Stimulated activated CD4-positive, alpha-beta T cell treated with anti-CD3 and anti-CD28 coated beads, Interleukin-2, amount 100 ng/mL, for 4 hours (primary cell): ENCODE results near the gene TMSB10.
"Not testable (repeated sequence)": the region's sequence is repeated elsewhere in the genome, so short reads cannot be mapped to it uniquely, and the experiment has no call there.

ENCODE experiments used
- DNase-seq: peaks from one replicate; pipeline ENCODE4 v3.0.0-alpha.2; 2020; ENCODE audit warnings: low read depth

TMSB10 gene

DNA sequence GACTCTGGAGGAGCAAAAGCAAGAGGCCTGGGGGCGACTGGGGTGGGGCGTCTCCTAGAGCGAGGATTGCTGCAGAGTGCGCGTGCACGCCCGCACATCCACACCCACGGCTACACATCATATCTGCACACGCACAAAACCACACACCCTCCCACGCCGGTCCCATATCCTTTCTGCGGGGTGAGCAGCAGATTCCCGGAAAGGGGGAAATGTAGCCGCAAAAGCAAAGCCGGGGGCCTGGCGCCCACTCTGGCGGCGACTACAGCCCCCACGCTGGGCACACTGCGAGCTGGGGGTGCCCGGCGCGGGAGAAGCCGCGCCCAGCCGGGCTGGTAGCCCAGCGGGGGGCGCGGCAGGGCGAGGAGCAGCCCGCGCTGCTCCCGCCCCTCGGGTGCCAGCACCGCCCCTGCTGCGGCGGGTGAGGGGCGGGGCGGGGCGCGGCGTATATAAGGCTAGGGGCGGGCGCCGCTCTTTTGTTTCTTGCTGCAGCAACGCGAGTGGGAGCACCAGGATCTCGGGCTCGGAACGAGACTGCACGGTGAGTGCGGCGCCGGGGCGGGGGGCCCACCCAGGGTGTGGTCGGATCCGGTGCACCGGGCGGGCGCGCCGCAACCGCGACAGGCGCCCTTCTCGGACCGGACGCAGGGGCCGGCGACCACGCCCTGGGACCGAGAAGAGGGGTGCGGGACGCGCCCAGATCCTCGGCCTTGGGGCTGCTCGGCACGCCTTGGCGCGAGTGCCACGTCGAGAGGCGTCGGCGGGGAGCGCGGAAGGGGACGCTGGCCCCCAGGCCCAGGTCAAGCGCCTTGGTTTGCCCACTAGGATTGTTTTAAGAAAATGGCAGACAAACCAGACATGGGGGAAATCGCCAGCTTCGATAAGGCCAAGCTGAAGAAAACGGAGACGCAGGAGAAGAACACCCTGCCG is at the start of gene TMSB10:
Gene TMSB10 (plus strand): TSS at position 476 of the 927 bp plus-strand sequence.
- DNase-seq, result peak; percentile 79

DNA sequence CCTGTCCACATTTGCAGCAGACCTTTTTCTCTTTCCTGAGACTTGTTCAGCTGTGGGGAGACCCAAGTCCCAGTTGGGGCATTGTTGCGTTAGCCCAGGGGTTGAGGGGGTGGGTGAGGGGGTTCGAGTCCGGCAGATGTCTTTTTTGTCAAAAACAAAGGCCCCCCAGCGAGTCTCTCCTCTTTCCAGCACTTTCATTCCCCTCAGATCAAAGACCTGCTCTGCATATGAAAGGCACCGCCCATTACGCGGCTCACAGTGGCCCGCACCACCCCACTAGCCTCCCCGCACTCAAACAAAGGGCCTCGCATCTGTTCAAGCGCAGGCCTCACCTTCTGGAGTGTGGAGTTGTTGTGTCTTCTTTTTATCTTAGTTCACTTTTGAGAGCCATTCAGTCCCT is 49.7 kb upstream of the TMSB10 start:
- no peak for DNase-seq

- no peak for DNase-seq
These were observed 48.7 kb upstream of the TMSB10 start for GRCh38 chr2:84856787-84857186.

DNA sequence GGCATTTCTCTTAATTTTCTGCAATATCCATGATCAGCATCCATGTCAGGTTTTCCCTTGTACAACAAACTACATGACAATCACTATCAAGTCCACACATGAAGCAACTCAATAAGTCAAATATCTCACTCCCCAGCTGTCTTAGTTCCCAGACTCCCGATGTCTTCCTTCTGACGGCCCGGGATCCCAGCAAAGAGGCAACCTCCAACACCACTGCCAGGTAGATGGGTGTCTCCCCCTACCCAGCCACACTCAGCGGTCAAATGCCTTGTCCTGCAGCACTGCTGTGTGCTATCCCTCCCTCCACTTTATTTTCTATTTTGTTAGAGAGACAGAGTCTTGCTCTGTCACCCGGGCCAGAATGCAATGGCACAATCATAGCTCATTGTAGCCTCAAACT is 47.9 kb upstream of the TMSB10 start:
- no peak for DNase-seq

- no peak for DNase-seq
These were observed 47.3 kb upstream of the TMSB10 start for GRCh38 chr2:84858123-84858522.

GRCh38 chr2:84858937-84859336 is 46.5 kb upstream of the TMSB10 start:
- DNase-seq, result no peak

DNA sequence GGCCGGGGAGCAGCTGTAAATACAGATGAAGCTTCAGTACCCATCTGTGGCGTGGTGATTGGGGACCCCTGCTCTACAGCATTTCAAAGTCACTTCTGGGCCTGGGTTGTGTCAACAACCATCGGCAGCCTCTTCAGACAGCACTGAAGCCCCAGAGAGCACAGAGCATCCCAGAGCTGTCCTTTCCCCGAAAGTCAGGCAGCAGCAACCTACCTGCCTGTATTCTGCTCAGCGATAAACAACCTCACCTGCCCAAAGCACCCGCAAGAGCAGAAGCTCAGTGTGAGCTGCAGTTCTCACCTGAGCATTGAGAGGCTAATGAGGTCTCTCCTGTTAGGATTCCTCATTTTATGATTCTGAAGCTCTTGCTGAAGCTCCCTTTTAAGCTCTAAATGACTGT is 43.9 kb upstream of the TMSB10 start:
- DNase-seq, result no peak

DNA sequence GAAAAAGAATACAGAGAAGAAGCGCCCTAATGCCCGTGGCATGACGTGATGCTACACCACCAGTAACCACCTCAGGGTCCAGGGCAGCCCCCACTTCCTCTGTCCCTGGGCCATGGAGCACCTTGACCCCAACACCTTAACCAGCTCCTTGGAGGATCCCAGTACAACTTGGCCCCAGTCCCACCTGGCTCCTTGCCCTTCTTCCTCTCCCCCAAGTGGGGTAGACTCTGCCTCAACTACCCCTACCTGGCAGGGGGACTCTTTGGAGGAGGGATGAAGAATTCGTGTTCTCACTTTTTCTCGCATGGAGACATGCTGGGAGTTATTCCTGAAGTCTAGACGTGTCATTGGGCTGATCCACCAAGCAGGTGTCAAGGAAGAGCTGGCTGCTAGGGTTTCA is 43.5 kb upstream of the TMSB10 start:
- DNase-seq, result no peak

DNA sequence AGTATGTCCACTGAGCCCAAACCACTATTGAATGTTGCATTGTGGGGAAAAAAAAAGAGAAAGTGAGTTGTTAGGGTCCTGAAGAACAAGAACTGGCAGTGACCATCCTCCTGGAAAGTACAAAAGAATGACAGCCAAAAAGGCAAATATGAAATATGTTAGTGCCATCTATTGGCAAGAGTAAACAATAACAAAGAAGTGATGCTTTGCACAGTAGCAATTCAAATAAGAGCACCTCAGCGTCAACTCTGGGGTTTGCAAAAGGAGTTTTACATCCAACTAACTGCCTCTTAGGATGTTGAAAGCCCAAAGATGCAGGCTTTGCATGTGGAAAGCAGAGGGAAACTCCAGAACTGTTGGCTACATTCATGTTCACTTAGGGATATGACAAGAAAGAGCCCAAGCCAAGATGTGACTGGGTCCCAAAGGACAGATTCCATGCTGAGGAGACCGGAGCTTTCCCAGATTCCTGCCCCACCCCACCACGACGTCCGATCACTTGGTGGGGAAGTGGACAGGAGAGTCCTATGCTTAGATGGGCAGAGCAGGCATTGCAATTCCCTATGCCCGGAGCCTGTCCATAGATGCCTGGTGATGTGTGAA is 40.2 kb upstream of the TMSB10 start:
- DNase-seq, result no peak

- no peak for DNase-seq
These were observed 39.3 kb upstream of the TMSB10 start for GRCh38 chr2:84866122-84866521.

DNA sequence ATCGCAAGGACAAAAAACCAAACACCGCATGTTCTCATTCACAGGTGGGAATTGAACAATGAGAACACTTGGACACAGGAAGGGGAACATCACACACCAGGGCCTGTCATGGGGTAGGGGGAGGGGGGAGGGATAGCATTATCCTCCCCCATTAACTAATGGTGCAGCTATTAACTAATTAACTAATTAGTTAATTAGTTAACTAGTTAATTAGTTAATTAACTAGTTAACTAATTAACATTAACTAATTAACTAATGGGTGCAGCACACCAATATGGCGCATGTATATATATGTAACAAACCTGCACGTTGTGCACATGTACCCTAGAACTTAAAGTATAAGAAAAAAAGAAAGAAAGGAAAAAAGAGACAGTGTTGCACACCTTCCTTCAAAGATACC is 37.1 kb upstream of the TMSB10 start:
- DNase-seq, result not testable (repeated sequence)

DNA sequence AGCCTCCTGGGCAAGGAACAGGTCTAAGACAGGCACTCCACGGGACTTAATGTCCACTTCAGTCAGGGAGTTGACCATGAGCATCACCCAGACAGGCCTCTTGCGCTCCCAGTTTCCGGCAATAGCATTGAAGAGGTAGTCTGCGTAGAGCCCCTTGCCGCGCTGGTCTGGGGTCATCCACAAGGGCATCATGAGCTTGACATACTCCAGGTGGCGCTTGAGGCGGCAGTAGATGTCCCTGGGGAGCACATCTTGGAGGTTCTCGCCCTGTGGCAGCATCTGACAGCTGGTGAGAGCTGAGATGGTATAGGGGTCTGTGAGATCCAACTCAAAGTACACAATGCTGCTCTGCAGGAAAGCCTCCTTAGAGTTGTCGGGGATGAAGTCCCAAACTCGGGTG is 35.1 kb upstream of the TMSB10 start:
- DNase-seq, result no peak

- not testable (repeated sequence) for DNase-seq
These were observed 32.8 kb upstream of the TMSB10 start for GRCh38 chr2:84872691-84873090.

DNA sequence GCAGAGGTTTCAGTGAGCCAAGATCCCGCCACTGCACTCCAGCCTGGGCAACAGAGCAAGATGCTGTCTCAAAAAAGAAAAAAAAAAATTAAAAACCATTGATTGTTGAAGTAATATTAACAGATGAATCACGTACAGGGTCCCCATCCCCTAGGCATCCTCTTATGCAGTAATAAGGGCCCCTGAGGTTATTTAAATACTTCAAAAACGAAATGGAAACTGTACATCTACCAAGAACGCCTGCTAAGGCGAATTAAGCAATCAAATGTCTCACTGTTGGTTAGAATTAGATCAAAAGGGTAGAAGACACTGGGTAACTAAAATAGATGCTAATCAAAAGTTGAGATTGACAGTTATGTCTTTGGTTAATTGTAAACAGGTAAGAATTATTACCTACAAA is 32.1 kb upstream of the TMSB10 start:
- DNase-seq, result no peak

- no peak for DNase-seq
These were observed 30.9 kb upstream of the TMSB10 start for GRCh38 chr2:84874381-84875212.

DNA sequence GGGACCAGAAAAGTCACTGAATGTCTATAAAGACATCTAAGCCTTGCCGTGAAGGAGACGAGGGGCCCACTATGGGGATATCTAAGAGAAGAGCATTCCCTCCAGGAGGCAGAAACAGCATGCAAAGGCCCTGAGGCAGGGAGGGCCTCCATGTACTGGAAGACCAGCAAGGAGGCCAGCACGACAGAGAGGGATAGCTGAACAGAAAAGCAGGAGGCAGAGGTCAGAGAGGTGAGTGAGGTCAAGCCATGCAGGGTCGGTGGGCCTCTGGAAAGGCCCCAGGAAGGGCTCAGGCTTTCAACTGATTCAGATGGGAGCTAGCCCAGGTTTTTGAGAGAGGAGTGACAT is 30.3 kb upstream of the TMSB10 start:
- no peak for DNase-seq

- not testable (repeated sequence) for DNase-seq
These were observed 29.8 kb upstream of the TMSB10 start for GRCh38 chr2:84875619-84876018.

GRCh38 chr2:84876369-84876768 is 29.1 kb upstream of the TMSB10 start:
- no peak for DNase-seq

GRCh38 chr2:84878459-84878858 is 27.0 kb upstream of the TMSB10 start:
- no peak for DNase-seq

- no peak for DNase-seq
These were observed 26.4 kb upstream of the TMSB10 start for GRCh38 chr2:84878896-84879583.

GRCh38 chr2:84879584-84880394 is 25.7 kb upstream of the TMSB10 start:
- DNase-seq, result no peak

- no peak for DNase-seq
These were observed 25.1 kb upstream of the TMSB10 start for GRCh38 chr2:84880395-84880644.
